Measurements from ENCODE around the gene TENT4A.

DNA sequence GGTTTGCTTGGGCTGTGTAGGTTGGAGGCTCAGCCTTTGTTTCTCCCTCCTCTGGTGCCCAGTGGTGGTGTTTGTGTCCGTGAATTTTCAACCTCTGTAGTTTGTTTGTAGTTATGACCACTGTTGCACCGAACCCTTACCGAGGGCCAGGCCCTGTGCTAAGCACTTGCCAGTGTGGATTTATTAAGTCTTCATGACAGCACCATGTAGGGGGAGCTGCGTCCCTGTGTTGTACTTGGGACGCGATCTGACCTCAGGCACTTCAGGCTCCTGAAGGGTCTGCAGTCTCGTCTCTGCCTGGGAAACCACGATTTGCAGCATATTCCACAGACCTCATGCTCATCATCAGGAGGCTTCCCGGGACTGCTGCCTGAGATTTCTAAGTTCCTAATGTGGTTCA is 12.8 kb downstream of the TENT4A start:
- TF ChIP-seq CTCF (IDR thresholded peaks at IDR 0.05; ENCODE audit: low read depth, low read length) (no peak), EZH2phosphoT487 (IDR thresholded peaks at IDR 0.05; ENCODE audit: low read depth) (no peak)
